NCI-H146 (cell line): ENCODE data around the gene CYP2A6.
"Not testable (repeated sequence)": the region's sequence is repeated elsewhere in the genome, so short reads cannot be mapped to it uniquely, and the experiment has no call there.

Experiments used
- DNase-seq: peaks from one replicate; lab custom pipeline; 2025; lab: John Stamatoyannopoulos, UW

The CYP2A6 gene

DNA sequence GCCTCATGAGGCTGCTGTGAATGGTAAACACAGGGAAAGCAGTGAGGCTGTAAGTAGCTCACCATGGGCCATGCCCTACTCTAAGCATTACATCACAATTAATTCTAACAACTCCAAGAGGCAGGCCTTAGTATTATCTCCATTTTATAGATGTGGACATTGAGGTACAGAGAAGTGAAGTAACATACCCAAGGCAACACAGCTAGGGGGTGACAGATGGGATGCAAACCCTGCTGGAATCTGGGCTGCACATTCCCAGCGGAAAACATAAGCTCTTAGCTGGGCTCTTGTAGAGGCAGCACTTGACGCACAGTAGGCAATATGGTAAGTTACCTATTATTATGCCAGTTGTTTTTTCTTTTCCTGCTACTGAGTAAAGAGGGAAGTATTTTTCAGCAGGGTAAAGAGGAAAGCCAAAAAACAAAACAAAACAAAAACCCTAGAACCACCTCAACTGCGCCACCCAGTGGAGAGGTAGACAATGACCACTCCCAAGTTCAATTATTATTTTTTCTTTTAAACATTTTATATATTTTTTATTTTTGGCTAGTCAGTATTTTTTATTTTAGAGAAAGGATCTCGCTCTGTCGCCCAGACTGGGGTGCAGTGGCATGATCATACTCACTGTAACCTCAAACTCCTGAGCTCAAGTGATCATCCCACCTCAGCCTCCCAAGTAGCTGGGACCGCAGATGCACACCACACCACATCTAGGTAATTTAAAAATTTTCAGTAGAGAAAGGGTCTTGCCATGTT is 30.6 kb downstream of the CYP2A6 start:
- DNase-seq = not testable (repeated sequence)

DNA sequence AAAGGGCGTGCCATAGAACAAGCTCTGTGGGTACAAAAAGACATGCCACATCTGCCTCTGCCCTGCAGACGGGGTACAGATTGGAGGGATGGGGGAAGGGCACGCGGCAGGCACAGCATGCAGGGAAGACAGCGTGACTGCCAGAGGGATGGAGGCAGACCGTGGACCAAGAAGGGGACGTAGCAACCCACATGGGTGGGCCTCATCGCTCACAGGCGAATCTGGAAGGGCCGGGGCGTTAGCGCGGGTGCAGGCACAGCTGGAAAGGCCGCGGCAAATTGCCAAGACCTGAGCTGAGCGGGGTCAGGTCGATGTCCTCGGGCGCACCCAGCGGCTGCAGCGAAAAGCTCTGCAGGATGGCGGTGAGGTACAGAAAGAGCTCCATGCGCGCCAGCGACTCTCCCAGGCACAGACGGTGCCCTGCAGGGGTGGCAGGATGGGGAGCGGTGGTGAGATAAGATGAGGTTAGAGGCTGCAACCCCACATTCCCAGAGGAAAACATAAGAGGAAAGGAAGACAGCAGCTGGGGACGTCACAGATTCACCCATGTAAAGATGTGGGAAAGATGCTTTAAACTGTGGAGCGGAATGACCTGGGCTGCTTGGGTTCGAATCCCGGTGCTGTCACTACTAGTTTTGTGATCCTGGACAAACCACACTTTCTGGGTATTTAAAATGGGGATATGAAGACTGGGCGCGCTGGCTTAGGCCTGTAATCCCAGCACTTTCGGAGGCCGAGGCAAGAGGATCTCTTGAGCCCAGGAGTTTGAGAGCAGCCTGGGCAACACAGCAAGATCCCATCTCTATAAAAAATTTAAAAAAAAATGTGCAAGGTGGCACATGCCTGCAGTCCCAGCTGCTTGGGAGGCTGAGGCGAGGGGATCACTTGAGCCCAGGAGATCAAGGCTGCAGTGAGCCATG is 31.5 kb downstream of the CYP2A6 start:
- peak; percentile 55 for DNase-seq

DNA sequence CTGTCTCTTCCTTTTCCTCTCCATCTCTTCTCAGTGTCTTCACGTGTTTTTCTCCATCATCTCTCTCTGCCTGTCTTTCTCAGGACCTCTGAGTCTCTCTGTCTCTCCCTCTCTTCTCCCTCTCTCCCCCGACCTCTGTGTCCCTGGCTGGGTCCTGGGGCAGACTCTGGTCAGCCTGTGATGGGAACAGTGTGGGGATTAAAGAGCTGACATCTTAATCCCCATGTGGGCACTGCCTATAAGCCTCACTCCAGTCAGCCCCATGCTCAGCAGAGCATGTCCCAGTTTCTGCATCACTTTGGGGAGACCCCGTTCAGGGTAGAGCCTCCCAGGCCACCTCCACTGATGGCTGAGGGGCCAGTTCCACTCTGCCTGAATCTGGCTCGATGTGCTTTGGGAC is 35.0 kb downstream of the CYP2A6 start:
- DNase-seq = no peak

DNA sequence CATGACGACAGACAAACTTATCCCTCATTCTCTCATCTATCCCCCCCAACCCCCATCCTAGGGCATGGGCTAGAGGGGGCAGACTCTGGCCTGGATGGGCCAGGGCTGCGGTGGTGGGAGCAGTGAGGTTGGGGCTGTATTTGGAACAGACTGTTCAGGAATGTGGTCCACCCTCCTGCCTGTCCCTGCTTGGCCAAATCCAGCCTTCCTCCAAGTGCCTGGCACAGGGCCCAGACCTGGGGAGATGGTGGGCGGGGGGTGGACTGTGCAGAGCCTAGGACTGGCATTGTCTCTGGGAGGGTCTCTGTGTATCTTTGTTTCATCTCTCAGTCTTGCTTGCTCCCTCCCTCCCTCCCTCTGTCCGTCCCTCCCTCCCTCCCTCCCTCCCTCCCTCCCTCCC is 37.1 kb downstream of the CYP2A6 start:
- DNase-seq = no peak

DNA sequence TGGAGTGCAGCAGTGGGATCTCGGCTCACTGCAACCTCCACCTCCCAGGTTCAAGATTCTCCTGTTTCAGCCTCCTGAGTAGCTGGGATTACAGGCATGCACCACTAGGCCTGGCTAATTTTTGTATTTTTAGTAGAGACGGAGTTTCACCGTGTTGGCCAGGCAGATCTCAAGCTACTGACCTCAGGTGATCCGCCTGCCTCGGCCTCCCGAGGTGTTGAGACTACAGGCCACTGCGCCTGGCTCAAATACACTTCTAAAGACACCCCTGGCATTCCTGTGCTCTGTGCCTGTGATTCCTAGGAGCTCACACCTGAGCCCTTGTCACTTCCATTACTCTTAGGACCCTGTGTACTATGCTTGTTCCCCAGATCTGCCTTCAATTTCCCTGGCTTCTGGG is 37.7 kb downstream of the CYP2A6 start:
- not testable (repeated sequence) for DNase-seq

DNA sequence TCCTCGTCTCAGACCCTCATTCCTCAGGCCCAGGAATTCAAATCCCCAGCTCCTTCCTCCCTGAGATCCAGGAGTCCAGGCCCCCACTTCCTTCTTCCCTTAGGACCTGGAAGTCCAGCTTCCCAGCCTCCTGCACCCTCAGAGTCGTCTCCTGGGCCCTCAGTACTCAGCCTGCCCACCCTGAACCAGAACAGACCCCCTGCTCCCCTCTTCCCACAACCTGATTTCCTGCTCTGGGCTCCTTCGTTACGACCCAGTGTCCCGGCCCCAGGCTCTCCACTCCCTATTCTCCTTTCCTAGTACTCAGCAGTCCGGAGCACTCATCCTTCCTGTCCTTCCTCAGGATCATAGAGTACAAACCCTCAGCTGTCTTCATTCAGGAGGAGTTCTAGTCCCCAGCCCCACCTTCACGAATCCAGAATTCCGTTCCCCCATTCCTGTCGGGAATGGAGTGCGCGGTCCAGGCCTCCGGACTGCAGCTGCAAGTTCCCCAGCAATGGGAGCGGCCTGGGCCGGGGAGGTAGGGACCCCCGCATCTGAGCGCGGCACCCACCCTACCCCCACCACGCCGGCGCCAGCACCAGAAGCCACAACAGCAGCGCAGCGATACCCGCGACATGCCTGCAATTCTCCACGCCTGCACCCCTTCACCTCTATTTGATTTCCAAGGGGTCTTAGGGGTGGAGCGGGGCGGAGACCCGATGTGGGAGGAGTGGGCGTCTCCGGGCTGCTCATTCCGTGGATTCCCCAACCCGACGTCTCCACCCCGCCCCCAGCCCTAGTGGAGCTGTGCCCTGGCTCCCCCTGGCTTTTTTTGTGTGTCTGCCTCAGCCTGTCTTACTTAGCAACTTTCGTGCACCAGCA is 38.5 kb downstream of the CYP2A6 start:
- no peak for DNase-seq

DNA sequence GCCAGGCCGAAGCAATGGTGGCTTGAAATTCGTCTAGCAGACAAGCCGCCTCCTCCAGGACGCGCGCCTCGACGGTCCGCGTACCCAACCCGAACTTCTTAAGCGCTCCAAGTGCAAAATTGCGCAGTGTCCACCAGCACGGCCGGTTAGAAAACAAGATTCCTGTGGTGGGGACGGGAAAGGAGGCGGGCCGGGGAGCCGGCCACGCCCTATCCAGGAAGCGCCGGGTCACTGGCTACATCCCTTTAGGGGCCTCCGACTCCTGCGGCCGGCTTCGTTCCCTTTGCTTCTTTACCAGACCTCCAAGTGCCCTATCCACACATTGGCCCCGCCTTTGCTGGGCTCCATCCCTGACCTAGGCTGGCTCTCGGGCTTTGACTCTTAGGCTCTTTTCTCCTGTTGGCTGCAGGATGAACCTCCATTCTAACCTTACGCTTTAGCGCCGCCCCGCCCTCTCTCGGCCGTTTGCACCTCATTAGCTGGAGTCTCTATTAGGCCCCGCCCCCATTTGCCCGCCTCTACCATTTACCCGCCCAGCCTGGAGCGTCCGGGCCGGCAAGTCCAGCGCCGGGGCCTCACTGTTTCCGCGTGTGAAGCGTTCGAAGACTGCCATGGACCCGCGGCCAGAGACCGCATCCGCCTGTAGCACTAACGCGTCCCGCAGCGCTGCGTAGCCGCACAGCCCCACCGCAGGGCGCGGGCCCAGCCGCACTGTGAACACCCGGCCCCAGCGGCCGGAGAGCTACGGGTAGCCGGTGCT is 39.4 kb downstream of the CYP2A6 start:
- DNase-seq = peak; percentile 68

DNA sequence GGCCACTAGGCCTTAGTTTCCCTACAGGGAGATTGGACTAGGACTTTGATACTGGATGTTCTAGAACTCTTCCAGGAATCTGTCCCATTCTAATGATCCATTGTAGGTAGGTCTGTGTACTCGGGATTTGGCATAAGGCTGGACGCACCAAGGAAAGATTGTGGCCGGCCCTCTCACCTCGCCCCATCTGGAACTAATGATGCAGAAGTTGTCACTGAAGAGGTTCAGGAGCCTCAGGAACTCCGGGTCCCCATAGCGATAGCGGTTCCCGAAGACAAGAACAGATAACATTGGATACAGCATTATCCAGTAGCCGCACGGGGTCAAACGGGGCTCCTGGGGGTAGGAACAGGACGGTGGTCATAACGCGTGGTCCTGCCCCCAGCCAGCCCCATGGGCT is 40.1 kb downstream of the CYP2A6 start:
- no peak for DNase-seq

DNA sequence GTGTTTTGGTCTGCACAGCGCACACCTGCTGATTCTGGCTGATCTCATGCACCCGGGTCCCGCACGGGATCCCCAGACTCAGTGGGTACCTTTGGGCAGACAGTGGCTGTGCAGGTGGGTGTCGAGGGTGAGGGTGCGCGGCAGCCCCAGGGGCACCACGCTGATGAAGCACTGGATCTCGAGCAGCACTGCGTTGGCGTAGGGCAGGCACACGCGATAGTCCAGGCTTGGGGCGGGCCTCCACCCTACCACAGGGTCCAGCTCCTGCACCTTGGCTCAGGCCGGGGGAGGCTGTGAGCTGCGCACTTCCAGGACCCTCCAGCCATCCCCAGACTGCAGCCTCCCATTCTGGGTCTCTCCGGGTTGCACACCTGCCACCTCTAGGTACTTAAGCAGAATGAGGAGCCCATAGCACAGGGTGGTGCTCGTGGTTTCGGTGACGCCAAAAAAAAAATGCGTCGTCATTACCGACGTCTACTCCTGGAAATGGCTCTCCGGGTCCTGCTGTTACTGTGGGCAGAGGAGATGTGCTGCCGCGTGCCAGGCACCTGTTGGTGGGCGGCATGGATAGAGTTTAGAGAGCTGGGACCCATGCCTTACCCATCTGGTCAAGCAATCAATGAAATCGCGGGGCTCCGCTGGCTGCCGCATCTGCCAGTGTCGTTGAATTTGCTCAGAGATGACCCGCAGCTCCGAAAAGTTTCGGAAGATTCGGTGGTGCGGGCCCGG is 40.7 kb downstream of the CYP2A6 start:
- DNase-seq = no peak

DNA sequence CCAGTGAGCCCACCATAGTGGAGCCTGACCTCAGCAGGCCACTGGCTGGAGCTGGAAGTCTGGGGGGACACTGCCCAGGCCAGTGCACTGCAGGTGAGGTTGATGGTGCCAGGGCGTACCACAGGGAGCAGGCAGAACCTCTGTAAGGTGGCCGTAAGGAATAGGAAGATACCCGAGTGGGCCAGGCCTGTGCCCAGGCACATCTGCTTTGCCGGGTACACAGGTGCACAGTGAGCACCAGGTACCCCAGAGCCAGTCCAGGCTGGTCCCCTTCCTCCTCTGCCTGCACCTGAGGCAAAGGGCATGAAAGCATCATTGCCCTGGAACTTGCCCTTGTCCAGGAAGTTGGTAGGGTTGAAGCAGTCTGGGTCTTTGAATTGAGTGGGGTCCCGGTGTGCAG is 41.8 kb downstream of the CYP2A6 start:
- no peak for DNase-seq

DNA sequence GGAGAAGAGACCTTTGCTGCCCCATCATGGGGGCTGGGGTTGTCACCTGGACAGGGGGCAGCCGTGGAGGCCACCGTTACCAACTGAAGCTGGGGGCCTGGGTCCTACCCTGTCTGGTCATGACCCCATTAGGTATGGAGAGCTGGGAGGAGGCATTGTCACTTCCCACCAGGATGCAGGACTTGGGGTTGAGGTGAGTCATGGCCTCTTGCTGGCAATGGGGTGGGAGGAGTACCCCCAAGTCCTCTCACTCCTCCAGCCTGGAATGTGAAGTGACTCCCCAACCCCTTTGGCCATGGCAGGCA is 42.3 kb downstream of the CYP2A6 start:
- DNase-seq = no peak

DNA sequence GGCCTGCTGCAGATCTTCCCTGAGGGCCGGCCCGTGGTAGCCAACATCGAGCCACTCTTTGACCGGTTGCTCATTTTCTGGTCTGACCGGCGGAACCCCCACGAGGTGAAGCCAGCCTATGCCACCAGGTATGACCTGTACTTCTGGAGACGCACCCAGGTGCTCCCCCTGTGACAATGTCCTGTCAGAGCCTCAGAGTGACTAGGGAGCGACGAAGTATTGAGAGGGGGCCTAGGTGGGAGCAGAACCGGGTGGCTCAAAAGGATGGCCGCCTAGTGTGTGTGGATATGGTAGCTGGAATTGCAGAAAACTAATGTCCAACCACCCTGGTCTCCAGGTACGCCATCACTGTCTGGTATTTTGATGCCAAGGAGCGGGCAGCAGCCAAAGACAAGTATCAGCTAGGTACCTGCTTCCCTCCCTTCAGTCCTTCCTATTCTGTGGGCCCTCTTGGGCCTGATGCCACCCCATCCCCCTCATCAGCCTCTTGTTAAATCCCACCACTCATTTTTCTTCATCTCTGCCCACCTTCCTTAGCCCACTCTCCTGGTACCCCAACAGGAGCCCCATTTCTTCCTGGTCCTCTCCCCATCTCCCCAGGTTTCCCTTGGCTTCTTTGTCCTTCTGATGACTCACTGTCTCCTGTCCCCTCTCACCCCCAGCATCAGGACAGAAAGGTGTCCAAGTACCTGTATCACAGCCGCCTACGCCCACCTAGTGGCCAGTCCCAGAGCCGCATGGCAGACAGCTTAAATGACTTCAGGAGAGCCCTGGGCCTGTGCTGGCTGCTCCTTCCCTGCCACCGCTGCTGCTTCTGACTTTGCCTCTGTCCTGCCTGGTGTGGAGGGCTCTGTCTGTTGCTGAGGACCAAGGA is 42.9 kb downstream of the CYP2A6 start:
- peak; percentile 29 for DNase-seq

DNA sequence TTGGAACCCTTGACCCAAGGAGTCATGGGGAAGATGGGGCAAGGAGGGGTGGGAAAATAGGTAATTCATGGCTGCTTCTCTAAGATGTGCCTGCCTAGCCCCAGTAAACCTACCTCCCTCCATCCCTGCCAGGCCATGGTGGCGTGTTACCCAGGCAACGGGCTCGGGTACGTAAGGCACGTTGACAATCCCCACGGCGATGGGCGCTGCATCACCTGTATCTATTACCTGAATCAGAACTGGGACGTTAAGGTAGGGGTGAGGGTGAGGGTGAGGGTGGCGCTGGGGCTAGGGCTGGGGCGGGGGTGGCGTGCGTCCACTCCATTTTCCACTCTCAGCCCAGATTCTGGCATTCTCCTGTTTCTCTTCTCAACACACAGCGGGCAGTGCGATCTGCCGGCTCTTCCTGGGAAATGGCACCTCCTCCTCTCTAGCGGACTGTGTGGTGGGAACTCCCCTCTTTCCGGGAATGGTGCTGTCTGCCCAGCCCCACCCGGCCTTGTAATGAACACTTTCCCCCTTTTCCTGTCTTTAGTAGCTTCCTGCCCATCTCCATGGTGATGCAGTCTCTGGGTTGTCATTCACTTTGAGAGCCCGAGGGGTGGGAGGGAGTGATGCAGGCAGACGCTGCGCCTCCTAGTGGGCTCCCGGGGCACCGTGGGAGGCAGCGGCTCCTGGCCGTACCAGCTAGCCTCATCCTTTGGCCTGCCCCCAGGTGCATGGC is 43.7 kb downstream of the CYP2A6 start:
- DNase-seq = peak; percentile 32

DNA sequence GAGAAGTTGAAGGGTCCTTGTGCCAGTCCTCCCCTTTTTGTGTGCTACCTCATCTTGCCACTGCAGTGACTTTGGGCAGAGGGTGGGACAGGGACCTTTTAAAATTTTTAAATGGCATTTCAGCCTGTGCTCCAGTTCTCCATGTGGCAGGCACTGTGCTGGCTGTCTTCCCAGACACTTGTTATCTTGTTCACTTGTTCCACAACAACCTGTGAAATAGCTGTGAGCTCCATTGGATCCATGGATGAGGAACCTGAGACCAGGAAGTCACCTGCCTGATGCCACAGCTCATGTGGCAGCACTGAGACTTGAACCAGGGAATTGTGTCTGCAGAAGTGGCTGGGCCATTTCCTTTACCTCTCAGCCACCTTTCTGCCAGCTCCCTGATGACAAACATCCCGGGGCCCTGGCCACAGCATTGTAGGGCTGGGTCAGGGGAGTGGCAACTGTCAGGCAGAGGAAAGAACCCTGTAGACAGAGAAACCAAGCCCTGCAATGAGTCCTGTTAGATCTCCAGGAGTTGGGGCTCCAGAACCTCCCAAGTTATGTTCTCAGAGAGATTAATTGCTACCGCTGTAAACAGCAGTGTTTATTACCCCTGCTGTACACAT is 44.9 kb downstream of the CYP2A6 start:
- no peak for DNase-seq

DNA sequence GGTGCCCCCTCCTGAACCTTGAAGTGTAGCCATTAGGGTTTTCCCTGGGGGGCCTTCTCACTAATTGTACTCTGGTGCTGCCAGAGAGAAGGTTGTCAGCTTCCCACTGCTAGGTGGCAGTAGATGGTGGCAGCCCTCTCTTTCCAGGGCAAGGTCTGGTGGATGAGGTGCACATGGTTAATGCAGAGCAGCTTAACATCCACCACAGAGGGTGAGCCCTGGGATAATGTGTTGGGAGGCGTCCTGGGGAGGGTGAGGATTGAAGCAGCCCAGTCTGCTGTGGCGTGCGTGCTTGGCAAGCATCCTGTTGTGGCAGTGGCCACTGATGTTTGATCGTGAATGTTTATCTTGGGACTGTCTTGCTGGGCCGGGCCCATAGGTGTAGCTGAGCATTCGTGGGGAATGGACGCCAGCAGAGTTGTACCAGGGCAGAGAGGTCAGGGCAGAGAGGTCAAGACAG is 45.4 kb downstream of the CYP2A6 start:
- no peak for DNase-seq

DNA sequence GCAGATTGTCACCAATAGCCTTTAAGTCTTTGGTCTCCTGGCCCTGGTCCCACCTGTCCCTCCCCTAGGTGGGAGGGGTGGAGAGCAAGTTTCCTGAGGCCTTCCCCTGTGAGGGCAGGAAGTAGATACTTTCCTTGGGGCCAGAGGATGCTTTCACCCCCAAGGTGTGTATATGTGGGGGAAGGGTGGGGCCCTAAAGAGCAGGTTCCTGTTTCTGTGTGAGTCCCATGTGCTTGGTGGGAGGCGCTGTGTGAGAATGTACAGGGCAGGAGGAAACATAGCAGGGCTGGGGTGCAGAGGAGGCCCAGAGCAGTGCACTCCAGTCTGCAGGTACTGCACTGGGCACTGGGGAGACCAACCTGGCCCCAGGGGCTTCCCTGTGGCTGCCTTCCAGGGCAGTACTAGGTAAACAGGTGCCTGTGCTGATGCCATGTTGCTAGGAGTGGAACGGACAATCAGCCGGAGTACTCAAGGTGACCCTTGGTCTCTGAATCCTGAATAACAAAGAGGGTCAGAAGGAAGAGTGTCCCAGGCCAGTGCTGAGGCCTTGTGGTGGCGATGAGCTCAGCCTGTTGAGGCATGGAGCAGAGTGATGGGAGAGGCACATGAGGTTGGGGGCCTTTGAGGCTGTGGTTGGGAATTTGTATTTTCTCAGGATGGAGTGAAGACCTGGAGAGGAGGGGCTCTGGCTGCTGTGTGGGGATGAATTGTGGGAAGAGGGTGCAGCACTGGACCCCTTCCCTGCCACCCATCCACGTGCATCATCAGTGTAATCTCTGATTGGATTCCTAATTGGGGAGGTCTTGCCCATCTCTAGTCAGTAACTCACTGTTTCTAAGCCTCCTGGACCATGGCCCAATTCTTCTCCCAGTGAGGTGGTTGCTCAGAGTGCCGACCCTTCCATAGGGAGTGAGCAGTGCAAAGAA is 46.1 kb downstream of the CYP2A6 start:
- no peak for DNase-seq

DNA sequence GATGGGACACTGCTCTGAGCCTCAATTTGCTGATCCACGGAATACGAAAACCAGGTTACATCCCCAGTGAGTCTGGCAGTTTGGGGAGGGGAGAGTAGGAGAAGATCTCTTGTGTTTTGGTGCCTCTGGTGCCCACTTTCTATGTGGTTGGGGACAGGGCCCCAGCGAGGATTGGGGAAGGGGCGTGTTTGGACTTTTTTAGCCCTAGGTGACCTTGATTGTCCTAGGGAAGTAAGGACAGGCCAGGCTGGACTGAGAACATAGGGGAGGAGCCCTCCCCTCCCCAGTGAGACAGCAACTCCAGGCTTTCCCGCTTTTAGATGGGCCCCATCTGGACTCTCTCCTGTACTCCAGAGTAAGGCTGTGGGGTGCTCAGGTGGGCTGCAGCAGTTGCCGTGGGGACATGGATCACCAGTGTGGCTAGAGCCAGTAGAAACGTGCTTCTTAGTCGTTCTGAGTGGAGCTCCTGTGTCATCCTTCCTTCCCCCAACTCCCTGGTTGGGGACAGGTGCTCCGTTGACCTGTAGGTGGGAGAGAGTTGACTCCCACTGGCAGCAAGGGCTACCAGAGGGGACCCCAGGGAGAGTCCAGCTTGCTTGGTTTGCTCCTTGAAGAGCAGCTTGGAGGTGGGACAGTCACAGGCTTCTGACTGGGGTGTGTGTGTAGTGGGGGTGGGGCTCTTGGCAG is 46.9 kb downstream of the CYP2A6 start:
- no peak for DNase-seq
